OCI-LY3 (cell line): ENCODE results near the gene SIX2.

Source experiments
- EZH2phosphoT487 ChIP-seq: fragments of 200-600 bp; shearing (Covaris generic); IDR thresholded peaks from 2 replicates; pipeline ENCODE4 v1.6.1; 2018; ENCODE audit warnings: antibody characterized with exemption, mixed run types, low read depth
- TF ChIP-seq, protein P1 (sequence below): fragments of 200-600, 300-600 bp; sonication (generic); IDR thresholded peaks from 2 replicates; pipeline ENCODE4 v1.5.1; 2014; ENCODE audit warnings: antibody characterized with exemption, low read length, low read depth

DNA sequence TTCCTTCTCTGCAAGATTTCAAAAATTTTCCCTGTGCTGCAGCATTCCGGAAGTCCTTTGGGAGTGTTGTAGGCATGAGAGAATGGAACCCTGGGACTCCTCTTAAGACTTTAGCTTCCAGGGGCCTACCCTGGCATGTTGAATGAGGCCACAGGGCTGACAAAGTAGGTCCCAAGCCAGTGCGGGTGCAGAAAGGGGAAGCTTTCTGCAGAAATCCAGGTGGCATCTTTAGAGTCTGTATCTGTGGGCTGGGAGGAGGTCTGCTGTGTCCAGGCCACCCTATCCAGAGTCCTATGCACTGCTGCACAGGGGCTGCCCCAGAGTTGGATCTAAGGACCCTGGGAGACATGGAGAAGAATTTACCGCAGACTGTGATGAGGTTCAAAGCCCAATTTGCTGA, 1.9 kb upstream of the SIX2 start:
- TF ChIP-seq, protein P1, sequence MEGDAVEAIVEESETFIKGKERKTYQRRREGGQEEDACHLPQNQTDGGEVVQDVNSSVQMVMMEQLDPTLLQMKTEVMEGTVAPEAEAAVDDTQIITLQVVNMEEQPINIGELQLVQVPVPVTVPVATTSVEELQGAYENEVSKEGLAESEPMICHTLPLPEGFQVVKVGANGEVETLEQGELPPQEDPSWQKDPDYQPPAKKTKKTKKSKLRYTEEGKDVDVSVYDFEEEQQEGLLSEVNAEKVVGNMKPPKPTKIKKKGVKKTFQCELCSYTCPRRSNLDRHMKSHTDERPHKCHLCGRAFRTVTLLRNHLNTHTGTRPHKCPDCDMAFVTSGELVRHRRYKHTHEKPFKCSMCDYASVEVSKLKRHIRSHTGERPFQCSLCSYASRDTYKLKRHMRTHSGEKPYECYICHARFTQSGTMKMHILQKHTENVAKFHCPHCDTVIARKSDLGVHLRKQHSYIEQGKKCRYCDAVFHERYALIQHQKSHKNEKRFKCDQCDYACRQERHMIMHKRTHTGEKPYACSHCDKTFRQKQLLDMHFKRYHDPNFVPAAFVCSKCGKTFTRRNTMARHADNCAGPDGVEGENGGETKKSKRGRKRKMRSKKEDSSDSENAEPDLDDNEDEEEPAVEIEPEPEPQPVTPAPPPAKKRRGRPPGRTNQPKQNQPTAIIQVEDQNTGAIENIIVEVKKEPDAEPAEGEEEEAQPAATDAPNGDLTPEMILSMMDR = no peak
- TF ChIP-seq EZH2phosphoT487 = no peak
